Osteoblast (primary cell): ENCODE results near the gene CCNG1. TPM values are rescaled to one million over a fixed set of nuclear protein-coding genes. Genes with fewer than 3 reads are reported as not detected.

Experiments used
- DNase-seq: peaks from one replicate; pipeline ENCODE4 v3.0.0; 2011; ENCODE audit warnings: low spot score, mixed read lengths; ENCODE audit not compliant: insufficient read length; ENCODE audit errors: missing footprints
- H2AFZ ChIP-seq: 2 replicates; pipeline ENCODE4 v1.6.0; 2011; ENCODE audit warnings: mild to moderate bottlenecking, low read length
- H3K27ac ChIP-seq: 2 replicates; pipeline ENCODE4 v1.5.1; 2011; ENCODE audit warnings: mild to moderate bottlenecking, low read depth, low read length, moderate library complexity
- H3K27me3 ChIP-seq: 2 replicates; pipeline ENCODE4 v1.6.0; 2012; ENCODE audit warnings: mild to moderate bottlenecking, control low read depth, inconsistent platforms, low read length, moderate library complexity; ENCODE audit not compliant: insufficient read depth
- H3K36me3 ChIP-seq: 2 replicates; pipeline ENCODE4 v1.5.1; 2011; ENCODE audit warnings: mild to moderate bottlenecking, low read length, control low read depth, moderate library complexity; ENCODE audit not compliant: insufficient read depth
- H3K4me1 ChIP-seq: 2 replicates; pipeline ENCODE4 v1.5.1; 2011; ENCODE audit warnings: mild to moderate bottlenecking, low read length, control low read depth, moderate library complexity; ENCODE audit not compliant: insufficient read depth
- H3K4me2 ChIP-seq: 2 replicates; pipeline ENCODE4 v1.6.0; 2011; ENCODE audit warnings: mild to moderate bottlenecking, low read length; ENCODE audit not compliant: insufficient read depth
- H3K4me3 ChIP-seq: fragments of 200-600 bp; sonication (generic); 3 replicates; pipeline ENCODE4 v1.5.1; 2012; ENCODE audit warnings: mild to moderate bottlenecking, low read length, inconsistent platforms; ENCODE audit not compliant: insufficient read depth
- H3K79me2 ChIP-seq: 2 replicates; pipeline ENCODE4 v1.6.0; 2012; ENCODE audit warnings: mild to moderate bottlenecking, low read length, control low read depth, inconsistent platforms; ENCODE audit not compliant: insufficient read depth
- H3K9me3 ChIP-seq: 2 replicates; pipeline ENCODE4 v1.5.1; 2011; ENCODE audit warnings: low read depth, low read length, control low read depth
- H4K20me1 ChIP-seq: 2 replicates; pipeline ENCODE4 v1.6.0; 2012; ENCODE audit warnings: mild to moderate bottlenecking, low read length, control low read depth; ENCODE audit not compliant: insufficient read depth
- CTCF ChIP-seq: IDR thresholded peaks from 2 replicates; pipeline ENCODE4 v1.5.1; 2011; ENCODE audit warnings: mild to moderate bottlenecking, low read depth, low read length, moderate library complexity; ENCODE audit errors: extremely low read depth
- total RNA-seq: library from RNA; depleted of rRNA; stranded (reverse); fragments of >200 nt; gene quantifications from 2 replicates; pipeline ENCODE4 v1.2.3, GENCODE V29; 2012

Gene CCNG1
- total RNA-seq, 1 donor: 469 TPM

GRCh38 chr5:163399923-163400322 lies 37.5 kb upstream of the CCNG1 start:
- H3K27ac ChIP-seq: no peak overlapping the region
- no peak overlapping the region for H3K4me3 ChIP-seq
- no peaks in the 10 kb centered on the region for H3K79me2 ChIP-seq
- no peak for DNase-seq
- H3K9me3 ChIP-seq: no peaks in the 10 kb centered on the region
- no peaks in the 10 kb centered on the region for H3K27me3 ChIP-seq
- H3K36me3 ChIP-seq: no peaks in the 10 kb centered on the region
- no peak overlapping the region for H2AFZ ChIP-seq
- H3K4me1 ChIP-seq: no peaks in the 10 kb centered on the region
- TF ChIP-seq CTCF: no peak
- H4K20me1 ChIP-seq: no peaks in the 10 kb centered on the region
- H3K4me2 ChIP-seq: no peak overlapping the region

- no peaks in the 10 kb centered on the region for H3K27me3 ChIP-seq
- no peak overlapping the region for H3K4me3 ChIP-seq
- no peak overlapping the region for H3K27ac ChIP-seq
- TF ChIP-seq CTCF: no peak
- no peaks in the 10 kb centered on the region for H3K4me1 ChIP-seq
- H3K4me2 ChIP-seq: no peak overlapping the region
- DNase-seq: no peak
- H3K36me3 ChIP-seq: no peaks in the 10 kb centered on the region
- no peaks in the 10 kb centered on the region for H3K79me2 ChIP-seq
- no peak overlapping the region for H2AFZ ChIP-seq
- no peaks in the 10 kb centered on the region for H3K9me3 ChIP-seq
- no peaks in the 10 kb centered on the region for H4K20me1 ChIP-seq
Observed at GRCh38 chr5:163401271-163401670, 36.1 kb upstream of the CCNG1 start.

- no peak for DNase-seq
- peaks cover under 1% of the 10 kb centered on the region for H3K4me1 ChIP-seq
- TF ChIP-seq CTCF: no peak
Observed at GRCh38 chr5:163402007-163402406, 35.4 kb upstream of the CCNG1 start.

GRCh38 chr5:163404364-163405173 lies 32.8 kb upstream of the CCNG1 start:
- H3K4me1 ChIP-seq: peaks cover 16% of the 10 kb centered on the region
- H3K9me3 ChIP-seq: no peaks in the 10 kb centered on the region
- no peak overlapping the region for H2AFZ ChIP-seq
- no peak overlapping the region for H3K4me2 ChIP-seq
- H3K79me2 ChIP-seq: no peaks in the 10 kb centered on the region
- no peak for DNase-seq
- H4K20me1 ChIP-seq: no peaks in the 10 kb centered on the region
- H3K27ac ChIP-seq: no peak overlapping the region
- no peaks in the 10 kb centered on the region for H3K27me3 ChIP-seq
- no peak for TF ChIP-seq CTCF
- no peak overlapping the region for H3K4me3 ChIP-seq
- no peaks in the 10 kb centered on the region for H3K36me3 ChIP-seq

More at GRCh38 chr5:163402007-163402406, 35.4 kb upstream of the CCNG1 start:
- H2AFZ ChIP-seq: no peak overlapping the region
- H3K27ac ChIP-seq: no peak overlapping the region
- no peaks in the 10 kb centered on the region for H3K79me2 ChIP-seq
- no peaks in the 10 kb centered on the region for H3K9me3 ChIP-seq
- H3K4me3 ChIP-seq: no peak overlapping the region
- no peaks in the 10 kb centered on the region for H4K20me1 ChIP-seq
- no peaks in the 10 kb centered on the region for H3K36me3 ChIP-seq
- no peaks in the 10 kb centered on the region for H3K27me3 ChIP-seq
- H3K4me2 ChIP-seq: no peak overlapping the region
